GM19328 (cell line): ENCODE measurements around the gene KMT2B.
"Not testable (repeated sequence)": the region's sequence is repeated elsewhere in the genome, so short reads cannot be mapped to it uniquely, and the experiment has no call there.

Source experiments
- ATAC-seq: cut with Tn5 transposase; IDR thresholded peaks from one replicate; pipeline ENCODE4 v1.9.1; 2021; ENCODE audit warnings: mild to moderate bottlenecking, moderate library complexity; ENCODE audit not compliant: unreplicated experiment

Gene KMT2B

DNA sequence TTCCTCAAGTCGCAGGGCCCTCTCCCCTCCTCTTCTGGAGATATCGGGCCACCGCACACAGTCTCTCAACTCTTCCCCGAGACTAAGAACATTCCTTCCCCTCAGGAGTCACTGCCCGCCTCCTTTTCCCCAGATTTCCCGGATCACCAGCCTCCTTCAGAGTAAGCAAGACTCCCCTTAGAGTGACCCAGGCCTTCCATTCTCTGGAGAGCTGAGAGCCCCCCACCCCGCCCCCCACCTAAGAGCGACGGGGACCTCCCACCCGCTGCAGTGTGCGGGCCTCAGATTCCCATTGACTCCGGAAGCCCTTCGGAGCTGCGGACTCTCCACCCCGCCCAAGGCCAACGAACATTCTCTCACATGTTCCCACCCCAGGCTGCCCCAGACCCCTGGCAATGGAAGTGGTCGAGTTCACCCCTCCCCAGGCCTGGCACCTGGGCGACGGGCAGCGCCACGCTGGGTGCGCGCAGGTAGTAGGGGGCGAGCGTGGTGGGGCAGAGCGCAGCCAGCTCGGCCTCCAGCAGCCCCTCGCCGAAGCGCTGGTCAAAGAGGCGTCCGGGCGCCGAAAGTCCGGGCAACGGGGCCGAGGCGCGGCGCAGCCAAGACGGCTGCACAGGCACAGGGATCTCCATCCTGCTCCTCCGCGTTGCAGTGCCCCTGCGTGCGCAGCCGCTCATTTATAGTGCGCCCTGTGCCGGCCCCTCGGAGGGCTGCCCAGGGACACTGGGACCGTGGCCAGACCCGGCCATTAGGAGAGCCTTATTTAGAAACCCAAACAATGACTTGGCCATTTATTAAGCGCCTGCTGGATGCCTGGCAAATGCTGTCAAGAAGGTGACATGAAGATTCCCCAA is 38.8 kb downstream of the KMT2B start, which contains the start of gene HSPB6:
HSPB6 (minus strand) TSS at position 653 of the 854 bp plus-strand sequence; CDS start at position 632, 21 bp downstream.
- no peak for ATAC-seq

DNA sequence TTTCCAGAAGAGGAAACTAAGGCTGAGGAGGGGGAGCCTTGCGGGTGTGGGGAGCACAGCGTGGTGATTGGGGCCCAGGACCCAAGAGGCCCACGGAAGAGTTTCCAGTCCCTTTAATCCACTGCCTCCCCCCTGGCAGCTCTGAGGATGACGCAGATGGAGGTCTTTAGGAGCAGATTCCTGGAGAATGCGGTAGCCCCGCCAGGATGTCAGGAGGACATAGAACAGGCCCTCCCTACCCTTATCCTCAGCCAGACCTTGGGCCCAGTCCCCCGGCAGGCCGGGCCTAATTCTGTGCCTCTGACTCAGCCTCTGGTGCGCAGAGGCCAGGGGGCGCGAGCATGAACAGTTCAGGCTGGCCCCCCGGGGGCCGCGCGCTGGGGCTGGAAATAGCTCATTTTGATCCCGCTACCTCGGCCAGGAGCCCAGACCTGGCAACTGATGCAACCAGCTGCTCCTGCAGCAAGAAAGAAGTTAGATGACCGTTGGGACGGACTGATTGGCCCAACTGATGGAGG is 39.5 kb downstream of the KMT2B start:
- no peak for ATAC-seq

DNA sequence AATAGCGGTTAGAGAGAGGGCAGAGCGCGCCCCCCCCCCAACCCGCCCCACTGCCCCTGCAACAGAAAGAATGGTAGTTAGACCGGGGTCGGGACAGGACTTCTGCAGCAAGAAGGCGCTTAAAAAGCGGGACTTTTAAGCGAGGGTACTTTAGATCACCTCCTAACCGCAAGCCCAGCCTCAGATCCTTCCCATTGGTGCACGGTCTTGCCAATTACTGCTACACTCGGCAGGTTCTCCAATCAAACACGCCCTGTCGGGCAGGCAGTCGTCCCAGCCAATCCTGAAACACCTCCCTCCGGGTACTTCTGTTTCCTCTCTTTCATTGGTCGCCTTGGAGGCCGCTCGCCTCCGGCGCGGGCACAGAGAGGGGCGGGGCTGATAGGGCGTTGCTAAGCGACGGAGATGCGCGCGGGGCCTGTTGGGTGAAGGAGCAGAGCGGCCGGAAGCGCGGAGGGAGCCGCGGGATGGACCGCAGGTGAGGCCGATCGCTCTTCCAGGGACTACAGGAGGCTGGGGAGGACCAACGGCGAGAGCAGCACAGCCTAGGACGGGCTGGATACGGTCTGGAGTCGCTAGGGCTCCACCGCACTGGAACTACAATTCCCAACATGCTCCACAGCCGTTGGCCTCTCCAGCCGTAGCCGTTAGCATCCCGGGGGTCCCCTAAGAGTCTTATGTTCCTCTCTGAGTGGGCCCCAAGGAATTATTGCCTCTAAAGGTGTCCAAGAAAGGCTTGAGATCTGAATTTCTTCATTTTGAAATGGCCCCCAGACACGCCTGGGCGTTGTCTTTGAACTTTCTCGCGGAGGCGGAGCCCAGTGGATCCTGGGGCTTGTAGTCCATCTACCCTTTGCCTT is 40.2 kb downstream of the KMT2B start, which contains the start of gene PROSER3:
PROSER3 (plus strand) TSS at position 428 of the 860 bp plus-strand sequence; CDS start at position 468, 40 bp downstream.
- ATAC-seq: peak; percentile 96

DNA sequence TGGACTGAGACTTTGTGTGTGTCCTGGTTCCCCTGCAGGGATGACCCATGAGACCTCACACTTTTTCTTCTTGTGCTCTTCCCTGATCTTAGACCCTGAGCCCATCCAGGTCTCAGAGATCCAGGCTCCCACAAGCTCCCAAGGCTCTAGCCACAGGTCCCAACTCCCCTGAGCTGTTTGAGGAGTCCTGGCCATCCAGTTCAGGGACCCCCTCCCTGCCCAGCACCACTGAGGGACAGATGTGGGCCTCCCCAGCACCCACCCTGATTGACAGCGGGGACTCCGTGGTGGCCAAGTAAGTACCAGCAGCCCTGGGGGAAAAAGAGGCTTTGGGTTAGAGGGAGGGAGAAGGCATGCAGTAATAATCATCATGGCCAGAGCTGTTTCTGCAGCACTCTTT is 41.9 kb downstream of the KMT2B start:
- no peak for ATAC-seq

DNA sequence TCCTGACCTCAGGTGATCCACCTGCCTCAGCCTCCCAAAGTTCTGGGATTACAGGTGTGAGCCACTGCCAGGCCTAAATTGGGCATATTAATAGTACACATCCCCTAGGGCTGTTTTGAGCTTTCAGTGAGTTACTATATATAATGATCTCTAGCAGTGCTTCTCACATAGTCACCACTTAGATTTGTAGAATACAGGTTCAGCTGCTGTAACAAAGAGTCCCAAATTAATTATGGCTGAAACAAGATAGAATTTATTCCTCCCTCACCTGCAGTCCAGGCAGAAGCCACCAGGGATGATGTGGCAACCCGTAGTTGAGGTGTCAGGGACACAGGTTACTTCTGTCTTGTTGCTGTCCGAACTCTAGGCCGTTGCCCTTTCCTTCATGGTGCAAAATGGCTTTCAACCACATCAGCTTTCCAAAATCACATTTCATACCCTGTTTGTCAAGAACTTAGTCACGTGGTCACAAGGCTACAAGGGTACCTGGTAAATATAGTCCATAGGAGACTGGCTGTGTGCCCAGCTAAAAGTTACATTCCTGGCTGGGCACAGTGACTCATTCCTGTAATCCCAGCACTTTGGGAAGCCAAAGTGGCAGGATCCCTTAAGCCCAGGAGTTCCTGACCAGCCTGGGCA is 43.0 kb downstream of the KMT2B start:
- ATAC-seq: no peak

DNA sequence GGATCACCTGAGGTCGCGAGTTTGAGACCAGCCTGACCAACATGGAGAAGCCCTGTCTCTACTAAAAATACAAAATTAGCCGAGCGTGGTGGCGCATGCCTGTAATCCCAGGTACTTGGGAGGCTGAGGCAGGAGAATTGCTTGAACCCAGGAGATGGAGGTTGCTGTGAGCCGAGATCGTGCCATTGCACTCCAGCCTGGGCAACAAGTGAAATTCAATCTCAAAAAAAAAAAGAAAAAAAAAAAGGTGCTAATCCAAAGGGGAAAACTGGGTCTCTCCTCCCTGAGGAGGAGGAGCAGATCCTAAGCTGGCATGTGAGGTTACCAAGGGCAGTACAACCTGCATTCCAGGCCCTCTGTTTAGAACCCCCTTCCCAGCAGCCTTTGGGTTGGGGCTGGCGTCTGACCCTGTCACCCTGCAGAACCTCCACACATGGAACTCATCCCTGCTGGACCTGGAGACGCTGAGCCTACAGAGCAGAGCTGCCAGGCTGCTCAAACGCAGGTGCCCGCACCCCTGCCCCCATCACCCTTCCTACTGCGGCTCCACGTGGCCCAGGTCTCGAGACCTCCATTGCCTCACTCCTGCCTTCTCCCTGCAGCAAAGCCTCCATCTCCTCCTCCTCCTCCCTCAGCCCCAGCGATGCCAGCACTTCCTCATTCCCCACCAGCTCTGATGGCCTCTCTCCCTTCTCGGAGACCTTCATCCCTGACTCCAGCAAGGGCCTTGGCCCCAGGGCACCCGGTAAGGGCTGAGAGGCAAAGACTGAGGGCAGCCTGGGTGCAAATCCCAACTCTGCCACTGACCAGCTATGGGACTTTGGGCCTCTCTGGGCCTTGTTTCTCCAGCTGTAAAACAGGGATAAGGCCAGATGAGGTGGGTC is 46.9 kb downstream of the KMT2B start:
- no peak for ATAC-seq

DNA sequence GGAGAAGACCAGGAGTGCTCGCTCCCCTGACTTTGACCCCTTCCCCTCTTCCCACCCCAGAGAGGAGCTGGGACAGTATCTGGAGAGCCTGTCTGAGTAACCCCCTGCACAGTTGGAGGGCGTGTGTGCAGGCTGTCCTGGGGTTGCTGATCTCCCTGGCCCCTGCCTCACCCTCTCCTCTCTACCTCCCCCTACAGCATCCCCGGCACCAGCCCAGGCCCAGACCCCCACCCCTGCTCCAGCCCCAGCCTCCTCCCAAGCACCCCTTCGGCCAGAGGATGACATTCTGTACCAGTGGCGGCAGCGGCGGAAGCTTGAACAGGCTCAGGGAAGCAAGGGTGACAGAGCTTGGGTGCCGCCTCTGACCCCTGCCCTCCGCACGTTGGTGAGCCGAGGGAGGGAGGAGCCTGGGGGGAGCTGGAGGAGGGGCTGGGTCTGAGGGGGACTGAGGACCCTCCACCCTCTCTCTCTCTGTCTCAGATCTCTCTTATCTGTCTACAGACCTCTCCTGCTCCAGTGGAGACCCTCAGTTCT is 48.8 kb downstream of the KMT2B start:
- ATAC-seq: no peak

DNA sequence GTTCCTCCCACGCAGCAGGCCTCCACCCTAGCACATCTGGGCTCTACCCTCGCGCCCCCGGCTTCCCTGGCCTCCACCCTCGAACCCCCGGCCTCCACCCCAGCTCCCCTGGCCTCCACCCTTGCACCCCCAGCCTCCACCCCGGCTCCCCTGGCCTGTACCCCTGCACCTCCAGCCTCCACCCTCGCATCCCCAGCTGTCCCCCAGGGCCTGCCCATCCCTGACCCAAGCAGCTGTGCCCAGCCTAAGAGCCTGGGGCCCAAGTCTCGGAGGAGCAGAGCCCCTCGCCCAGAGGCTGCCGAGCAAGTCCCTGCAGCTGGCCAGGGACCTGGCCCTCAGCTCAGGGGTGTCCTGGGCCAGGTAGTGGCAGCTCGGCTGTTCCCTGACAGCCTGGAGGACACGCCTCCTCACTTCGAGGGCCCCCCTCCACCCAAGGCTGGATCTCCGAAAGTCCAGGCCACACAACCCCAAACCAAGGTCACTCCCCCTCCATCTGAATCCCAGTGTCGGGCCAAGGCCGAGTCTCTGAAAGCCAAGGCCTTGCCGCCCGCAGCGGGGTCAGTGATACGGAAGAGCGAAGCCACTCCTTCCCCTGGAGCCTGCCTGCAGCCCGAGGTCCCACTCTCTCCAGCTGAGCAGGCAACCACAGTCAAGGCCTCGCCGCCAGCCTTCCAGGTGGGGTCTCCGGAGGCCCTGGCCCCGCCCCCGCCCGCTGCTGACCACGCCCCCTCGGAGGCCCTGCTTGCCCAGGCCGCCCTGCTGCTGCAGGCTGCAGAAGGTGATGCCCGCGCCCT is 49.7 kb downstream of the KMT2B start:
- ATAC-seq: no peak

DNA sequence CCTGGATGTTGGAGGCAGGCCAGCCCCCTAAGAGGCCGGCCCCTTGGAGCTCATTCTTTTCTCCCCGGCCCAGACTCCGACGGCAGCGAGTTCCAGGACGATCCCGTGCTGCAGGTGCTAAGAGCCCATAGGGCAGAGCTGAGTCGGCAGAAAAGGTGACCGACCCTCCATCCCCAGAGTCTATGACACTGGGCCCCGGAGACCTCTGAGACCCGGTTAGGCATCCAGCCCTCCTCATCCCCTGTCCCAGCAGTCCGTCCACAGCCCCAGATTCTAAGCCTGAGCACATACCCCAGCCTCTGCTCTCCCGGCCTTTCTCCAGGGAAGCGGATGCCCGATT is 50.2 kb downstream of the KMT2B start:
- no peak for ATAC-seq

DNA sequence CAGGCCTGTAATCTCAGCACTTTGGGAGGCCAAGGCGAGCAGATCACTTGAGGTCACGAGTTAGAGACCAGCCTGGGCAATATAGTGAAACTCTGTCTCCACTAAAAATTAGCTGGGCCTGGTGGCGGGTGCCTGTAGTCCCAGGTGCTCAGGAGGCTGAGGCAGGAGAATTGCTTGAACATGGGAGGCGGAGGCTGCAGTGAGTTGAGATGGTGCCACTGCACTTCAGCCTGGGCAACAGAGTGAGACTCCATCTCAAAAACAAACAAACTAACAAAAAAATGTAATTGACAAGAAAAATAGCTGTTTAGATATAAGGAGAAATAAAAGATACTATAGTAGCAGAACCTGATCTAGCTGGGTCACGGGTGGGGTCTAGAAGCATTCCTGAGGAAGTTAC is 54.6 kb downstream of the KMT2B start:
- not testable (repeated sequence) for ATAC-seq

DNA sequence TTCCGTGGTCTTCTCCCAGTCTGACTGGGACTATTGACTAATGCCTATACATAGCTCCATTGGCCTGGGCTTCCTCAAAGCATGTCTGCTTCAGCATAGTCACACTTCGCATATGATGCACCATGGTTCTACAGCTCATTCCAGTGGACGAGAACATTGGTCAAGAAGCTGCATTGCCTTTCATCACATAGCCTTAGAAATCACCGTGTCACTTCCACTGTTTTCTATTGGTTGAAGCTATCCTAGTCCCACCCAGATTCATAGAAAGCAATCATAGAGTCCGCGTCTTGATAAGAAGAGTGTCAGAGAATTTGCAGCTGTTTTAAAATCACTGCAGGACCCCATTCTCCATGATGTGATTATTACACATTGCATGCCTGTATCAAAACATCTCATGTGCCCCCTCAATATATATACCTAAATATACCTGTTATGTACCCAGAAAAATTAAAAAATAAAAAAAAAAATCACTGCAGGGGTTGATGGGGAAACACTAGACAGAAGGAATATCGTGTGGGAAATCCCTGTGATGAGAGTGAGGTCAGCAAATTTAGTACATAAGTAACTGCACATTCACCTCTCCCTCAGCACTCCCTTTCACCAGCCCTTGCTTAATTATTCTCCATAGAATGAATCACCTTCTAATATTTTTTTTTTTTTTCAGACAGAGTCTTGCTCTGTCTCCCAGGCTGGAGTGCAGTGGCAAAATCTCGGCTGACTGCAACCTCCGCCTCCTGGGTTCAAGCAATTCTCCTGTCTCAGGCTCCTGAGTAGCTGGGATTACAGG is 55.4 kb downstream of the KMT2B start:
- ATAC-seq: no peak

DNA sequence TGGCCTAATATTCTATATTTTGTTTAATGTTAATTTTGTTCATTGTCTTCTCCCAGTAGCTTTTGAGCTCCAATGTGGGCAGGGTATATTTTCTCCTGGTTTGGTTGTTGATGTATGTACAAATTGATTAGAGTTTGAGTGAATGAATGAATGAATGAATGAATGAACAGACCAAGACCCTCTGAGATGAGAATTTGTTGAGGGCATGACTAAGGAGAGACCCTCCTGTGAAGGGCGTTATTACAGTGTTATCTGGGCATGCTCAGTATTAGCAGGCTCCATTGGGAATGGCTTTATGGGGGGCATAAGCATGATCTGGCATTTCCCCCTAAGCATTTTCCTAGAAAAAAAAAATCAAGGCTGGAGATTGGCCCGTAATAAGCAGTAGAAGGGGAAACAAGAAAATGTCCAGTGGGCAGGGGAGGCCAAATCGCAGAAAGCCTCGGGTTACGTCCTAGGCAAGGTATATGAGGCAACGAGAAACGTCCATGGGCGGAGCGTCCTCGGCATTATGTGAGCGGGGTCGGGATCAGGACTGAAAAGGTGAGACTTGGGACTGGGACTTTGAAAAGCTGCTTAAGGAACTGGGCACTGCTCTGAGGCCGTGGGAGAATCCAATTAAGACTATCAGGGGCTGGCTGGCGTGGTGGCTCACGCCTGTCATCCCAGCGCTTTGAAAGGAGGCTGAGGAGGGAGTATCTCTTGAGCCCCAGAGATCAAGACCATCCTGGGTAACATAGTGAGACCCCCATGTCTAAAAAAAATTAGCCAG is 56.7 kb downstream of the KMT2B start:
- no peak for ATAC-seq

DNA sequence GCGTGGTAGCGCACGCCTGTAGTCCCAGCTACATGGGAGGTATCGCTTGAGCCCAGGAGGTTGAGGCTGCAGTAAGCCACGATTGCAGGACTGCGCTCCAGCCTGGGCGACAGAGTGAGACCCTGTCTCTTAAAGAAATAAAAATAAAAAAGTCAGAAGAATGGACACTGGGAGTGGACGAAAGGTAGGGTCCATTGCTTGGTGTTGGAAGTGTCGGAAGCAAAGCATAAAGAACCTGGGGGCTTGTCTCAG is 57.2 kb downstream of the KMT2B start:
- ATAC-seq: no peak

DNA sequence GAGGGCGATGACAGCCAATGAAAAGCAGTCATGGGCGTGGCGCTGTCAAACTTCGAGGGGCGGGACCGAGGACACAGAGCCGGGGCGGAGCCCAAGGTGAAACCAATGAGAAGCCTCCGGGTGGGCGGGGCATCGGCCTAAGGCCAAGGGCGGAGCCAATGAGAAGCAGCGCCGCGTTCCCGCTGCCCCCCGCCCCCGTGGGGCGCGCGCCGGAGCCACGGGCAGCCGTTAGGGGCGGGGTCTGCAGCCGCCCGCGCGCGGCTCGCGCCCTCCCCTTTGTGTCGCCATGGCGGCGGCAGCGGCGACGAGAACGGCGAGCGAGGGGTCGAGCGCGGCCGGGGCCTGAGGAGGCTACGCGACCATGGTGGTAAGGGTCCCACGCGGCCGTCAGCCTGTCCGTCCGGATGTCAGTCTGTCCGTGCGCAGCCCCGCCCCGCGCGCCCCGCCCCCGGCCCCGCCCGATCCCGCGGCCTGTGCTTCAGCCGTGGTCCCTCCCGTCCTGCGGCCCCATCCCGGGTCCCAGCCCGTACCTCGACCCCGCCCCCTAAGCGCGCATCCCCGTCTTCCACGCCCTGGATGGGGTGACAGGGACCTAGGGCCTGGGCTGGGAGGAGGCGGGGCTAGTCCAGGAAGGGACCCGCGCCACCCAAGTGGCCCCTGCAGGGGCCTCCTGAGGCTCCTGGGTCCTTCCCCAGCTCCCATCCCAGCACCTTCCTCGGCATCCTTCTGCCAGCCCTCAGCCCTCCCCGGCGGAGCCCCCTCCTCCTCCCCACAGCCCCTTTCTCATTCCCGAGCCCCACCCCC is 57.7 kb downstream of the KMT2B start, which contains the start of gene ARHGAP33:
ARHGAP33 (plus strand) TSS at position 267 of the 804 bp plus-strand sequence; CDS start at position 362, 95 bp downstream.
- ATAC-seq: peak; percentile 90

DNA sequence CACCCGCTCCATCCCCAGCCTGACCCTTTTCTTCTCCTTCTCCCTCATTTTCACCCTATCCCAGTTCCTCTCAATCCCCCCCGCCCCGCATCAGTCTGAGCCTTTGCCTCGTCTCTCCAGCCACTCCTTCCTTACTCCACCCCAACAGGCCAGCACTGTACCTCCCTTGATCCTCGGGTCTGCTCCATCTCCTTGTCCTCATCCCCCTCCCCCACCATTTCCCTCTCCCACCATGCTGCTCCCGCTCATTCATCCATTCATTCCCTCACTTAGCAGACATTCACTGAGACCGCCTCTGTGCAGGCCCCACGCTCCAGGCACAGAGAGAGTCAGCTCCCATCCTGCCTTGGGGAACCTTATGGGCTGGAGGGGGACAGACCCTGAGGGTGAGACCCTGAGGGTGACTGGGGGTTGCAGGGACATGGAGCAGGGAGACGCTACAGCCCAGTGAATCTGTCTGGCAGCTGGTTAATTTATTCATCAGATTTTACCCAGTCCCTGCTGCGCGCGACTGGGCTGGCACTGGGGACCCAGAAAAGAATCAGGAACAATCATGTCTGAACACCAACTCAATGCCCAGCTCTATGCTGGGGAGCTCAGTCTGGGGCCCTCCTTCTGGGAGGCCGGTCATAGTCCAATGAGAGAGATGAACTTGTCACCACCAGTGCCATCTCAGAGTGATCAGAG is 58.4 kb downstream of the KMT2B start:
- no peak for ATAC-seq
